HL-60 (cell line): ENCODE results near the gene SCN3A.

Source experiments
- DNase-seq, 2 experiments: peaks; one replicate each; pipeline ENCODE4 v3.0.0-alpha.2; 2010 to 2020; ENCODE audit warnings: low read depth in 1 of 2, low spot score in 1 of 2
- H3K27ac ChIP-seq: fragments of 250-450 bp; sonication (Bioruptor Pico); replicated peaks from 2 replicates; pipeline ENCODE4 v1.5.1; 2020; ENCODE audit warnings: mild to moderate bottlenecking, moderate library complexity
- H3K27me3 ChIP-seq: fragments of 250-450 bp; sonication (Bioruptor Pico); 2 replicates; pipeline ENCODE4 v1.5.1; 2021; ENCODE audit warnings: mild to moderate bottlenecking, moderate library complexity; ENCODE audit not compliant: insufficient read depth, poor library complexity, severe bottlenecking
- H3K4me3 ChIP-seq: replicated peaks from 2 replicates; pipeline ENCODE4 v1.5.1; 2011; ENCODE audit warnings: mild to moderate bottlenecking, control low read depth, low read length; ENCODE audit not compliant: insufficient read depth
- CTCF ChIP-seq: IDR thresholded peaks from one replicate; pipeline ENCODE4 v1.5.1; 2011; ENCODE audit warnings: low read length, control low read depth, inconsistent platforms; ENCODE audit not compliant: insufficient read depth
- GABPA ChIP-seq: IDR thresholded peaks from 2 replicates; pipeline ENCODE4 v1.6.1; 2012; ENCODE audit warnings: low read depth
- POLR2AphosphoS5 ChIP-seq: IDR thresholded peaks from 2 replicates; pipeline ENCODE4 v1.6.1; 2012; ENCODE audit warnings: low read depth
- REST ChIP-seq: IDR thresholded peaks from 2 replicates; pipeline ENCODE4 v1.6.1; 2012; ENCODE audit warnings: low read depth; ENCODE audit not compliant: insufficient replicate concordance
- SPI1 ChIP-seq: IDR thresholded peaks from 2 replicates; pipeline ENCODE4 v1.6.1; 2012; ENCODE audit warnings: low read depth, mild to moderate bottlenecking, borderline replicate concordance

SCN3A gene

GRCh38 chr2:165144315-165144714 is 59.5 kb downstream of the SCN3A start:
- Histone ChIP-seq H3K27me3 (no peaks in the 10 kb centered on the region), H3K27ac (no peak overlapping the region), H3K4me3 (no peak overlapping the region)
- TF ChIP-seq SPI1: peak; percentile 73
- TF ChIP-seq REST: no peak
- DNase-seq: no peak

GRCh38 chr2:165141601-165142354 is 62.1 kb downstream of the SCN3A start:
- Histone ChIP-seq H3K27me3 (no peaks in the 10 kb centered on the region), H3K27ac (no peak overlapping the region), H3K4me3 (no peak overlapping the region)
- no peak for DNase-seq
- TF ChIP-seq POLR2AphosphoS5 (no peak), SPI1 (no peak), GABPA (no peak), REST (no peak), CTCF (no peak)

- TF ChIP-seq CTCF (no peak), GABPA (no peak), SPI1 (no peak), REST (no peak), POLR2AphosphoS5 (no peak)
- H3K27ac ChIP-seq: no peak overlapping the region
- no peak overlapping the region for H3K4me3 ChIP-seq
- no peaks in the 10 kb centered on the region for H3K27me3 ChIP-seq
- no peak for DNase-seq
These were observed 77.6 kb downstream of the SCN3A start for GRCh38 chr2:165126244-165126643.
